Measurements from ENCODE around the gene LGSN. TPM values are rescaled to one million over a fixed set of nuclear protein-coding genes. Genes with fewer than 3 reads are reported as not detected.
A peak's percentile ranks its signal among the peaks of the same experiment; 100 is the strongest.
"Not testable (repeated sequence)": the region's sequence is repeated elsewhere in the genome, so short reads cannot be mapped to it uniquely, and the experiment has no call there.

The LGSN gene
- total RNA-seq, 1 donor from 2014 or later: not detected

DNA sequence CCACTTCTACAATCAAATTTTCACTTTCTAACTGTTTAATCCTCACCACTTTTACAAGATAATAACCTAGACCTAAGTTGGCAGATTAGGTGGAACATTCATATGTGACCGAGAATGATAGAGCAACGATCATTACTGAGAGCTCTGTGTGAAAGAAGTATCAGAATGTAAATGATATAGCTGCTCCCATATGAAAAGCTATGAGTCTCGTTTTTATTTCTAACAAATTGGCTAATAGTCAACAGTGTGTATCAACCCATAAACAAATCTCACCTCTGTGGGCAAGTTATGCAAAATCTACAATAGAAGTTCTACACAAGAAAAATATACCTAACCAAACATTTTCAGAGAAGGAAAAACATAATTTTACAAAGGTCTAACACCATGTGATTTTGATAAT is 3.7 kb downstream of the LGSN start:
- intact Hi-C loops (cut with micrococcal nuclease): no loop called here
- no peak for DNase-seq

DNA sequence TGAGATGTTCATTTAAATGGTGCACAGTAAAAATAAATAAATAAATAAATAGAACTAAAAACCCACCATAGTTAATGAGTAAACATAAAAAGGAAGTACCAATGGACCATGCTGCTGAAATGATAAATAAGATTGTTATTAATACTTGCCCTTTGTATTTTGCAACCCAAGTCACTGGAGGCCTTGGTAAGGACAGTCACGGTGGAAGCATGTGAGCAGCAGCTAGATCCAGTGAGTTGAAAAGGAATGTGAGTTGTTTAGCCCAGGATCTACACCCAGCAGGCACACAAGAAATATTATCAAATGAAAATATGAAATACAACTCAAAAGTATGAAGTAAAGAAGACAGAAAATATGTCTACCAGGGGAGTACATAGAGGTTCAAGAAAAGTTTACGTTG is 6.7 kb downstream of the LGSN start:
- intact Hi-C loops (cut with micrococcal nuclease): no loop called here
- no peak for DNase-seq
- no peak for ATAC-seq

More for the DNA sequence above, 3.7 kb downstream of the LGSN start:
- ATAC-seq: no peak

DNA sequence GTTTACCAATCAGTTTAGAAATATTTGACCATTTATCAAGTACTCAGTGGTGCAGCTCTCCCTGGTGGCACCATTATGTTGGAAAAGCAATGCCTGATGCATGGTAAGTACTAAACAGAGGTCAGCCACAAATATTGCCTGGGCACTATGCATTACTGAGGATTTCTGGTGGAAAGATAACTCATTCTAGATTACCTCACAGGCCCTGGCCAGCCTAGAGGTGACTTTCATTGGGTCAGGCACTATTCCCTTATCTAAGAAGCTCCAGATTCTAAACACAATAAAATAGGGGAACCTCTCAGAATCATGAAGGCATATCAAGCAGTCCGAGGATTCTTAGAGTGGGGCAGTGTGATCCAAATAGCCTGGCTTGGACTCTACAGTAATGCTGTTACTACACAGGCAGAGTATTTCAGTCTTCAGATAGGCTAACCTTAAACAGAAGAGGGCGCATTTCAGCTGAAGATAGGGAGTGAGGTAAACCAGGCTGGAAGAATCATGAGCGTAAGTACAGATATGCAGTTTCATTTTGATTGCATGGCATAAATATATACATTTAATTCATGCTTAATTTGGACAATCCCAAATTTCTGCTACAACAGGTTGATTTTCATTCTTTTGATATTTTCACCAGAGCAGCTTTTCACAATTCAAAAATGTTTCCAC is 12.1 kb downstream of the LGSN start:
- ATAC-seq (peak; percentile 55), DNase-seq (no peak)
- intact Hi-C loops (cut with micrococcal nuclease): no loop called here

DNA sequence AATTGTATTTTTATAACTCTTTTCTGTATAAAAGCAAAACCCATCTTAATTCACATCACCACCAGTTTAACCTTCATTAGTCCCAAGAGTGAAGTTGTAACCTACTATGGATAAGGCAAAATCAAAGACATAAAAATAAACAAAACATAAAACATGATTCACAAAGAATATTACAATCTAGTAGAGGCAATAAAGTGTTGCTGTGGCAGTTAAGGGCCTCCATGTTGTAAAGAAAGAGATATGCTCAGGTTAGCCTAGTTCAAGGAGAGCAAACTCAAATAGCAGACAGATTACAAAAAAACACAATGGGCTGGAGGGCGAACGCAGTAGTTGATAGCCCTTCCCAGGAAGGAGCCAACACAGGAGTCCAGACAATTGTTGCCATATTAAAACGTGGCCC is 13.4 kb downstream of the LGSN start:
- DNase-seq (no peak), ATAC-seq (no peak)
- intact Hi-C loops (cut with micrococcal nuclease): no loop called here

DNA sequence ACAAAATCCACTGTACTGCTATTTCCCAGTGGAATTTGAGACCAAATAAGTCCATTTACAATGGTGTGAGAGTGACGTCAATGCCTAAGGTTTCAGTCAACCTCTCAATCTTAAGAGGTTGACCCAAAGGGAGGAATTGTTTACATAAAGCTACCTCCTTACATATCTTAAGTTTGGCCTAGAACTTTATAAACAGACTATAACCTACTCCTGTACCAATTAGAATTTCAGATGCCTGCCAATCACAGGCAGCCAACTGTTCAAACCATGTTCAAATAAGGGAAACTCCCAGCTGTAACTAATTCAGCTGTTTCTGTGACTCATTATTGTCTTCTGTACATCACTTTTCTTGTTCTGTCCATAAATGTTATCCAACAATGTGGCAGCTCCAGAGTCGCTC is 14.5 kb downstream of the LGSN start:
- intact Hi-C loops (cut with micrococcal nuclease): no loop called here
- ATAC-seq: no peak
- DNase-seq: no peak

DNA sequence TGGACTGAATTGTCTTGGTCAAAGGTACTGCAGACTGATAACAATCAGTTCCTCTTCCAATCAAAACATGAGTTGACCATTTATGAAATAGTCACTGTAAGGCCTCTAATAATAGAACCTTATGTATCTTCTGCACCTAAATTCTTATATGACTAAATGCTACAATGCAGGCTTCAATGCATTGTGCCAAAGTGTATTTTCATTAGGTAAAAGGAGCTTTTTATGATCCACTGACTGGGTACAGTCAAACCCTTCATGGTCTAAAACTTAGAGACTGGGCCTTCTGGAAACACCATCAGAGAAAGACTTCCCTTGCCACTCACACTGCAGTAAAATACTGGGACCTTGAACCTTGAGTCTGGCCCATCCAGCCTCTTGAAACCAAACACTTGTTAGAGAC is 16.3 kb downstream of the LGSN start:
- DNase-seq (no peak), ATAC-seq (no peak)
- intact Hi-C loops (cut with micrococcal nuclease): no loop called here

DNA sequence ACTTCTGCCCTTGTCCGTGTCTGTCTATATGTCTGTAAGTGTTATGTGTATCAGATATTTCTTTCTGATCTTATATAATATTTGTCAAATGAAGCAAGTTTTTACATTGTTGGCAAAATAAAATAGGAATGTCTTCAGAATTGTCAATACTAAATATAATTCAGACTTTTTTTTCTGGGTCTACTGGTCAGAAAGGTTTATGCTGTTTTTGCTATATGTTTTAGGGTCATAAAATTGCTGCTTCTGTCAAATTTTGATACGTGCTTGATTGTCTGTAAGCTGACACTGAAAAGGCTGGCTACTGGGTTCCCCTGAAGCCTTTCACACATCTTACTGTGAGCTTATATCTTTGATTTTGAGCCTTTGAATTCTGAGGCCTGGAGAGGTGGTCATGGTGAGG is 20.1 kb downstream of the LGSN start:
- intact Hi-C loops (cut with micrococcal nuclease): no loop called here
- no peak for DNase-seq

DNA sequence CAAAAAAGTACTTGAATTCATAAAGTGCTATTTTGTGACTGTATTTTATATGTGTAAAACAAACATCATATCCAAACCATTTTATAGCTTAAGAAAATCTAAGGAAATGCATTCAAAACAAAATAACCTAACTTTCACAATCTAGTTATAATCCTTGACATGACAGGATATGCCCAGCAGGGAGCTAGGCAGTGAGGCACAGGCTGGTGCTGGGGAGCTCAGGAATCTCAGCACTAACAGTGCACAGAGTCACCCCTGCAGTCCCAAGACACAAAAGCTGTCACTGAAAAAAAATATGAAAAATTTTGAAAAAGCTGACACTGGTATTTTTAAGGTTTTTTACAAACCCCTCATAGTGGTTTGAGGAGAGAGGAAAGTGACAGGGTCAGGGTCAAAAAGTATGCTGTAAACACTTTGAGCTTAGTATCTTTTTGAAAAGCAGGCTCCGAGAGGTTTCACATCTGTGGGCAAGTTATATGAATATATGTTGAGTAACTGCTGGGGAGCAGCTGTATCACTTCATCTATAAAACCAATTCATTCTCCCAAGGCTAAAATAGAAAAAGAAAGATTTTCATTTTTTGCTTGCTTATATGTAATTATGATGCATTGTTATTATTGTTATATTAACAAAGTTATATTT is 24.1 kb downstream of the LGSN start:
- DNase-seq (no peak), ATAC-seq (no peak)
- intact Hi-C loops (cut with micrococcal nuclease): no loop called here

More for the DNA sequence above, 20.1 kb downstream of the LGSN start:
- no peak for ATAC-seq

DNA sequence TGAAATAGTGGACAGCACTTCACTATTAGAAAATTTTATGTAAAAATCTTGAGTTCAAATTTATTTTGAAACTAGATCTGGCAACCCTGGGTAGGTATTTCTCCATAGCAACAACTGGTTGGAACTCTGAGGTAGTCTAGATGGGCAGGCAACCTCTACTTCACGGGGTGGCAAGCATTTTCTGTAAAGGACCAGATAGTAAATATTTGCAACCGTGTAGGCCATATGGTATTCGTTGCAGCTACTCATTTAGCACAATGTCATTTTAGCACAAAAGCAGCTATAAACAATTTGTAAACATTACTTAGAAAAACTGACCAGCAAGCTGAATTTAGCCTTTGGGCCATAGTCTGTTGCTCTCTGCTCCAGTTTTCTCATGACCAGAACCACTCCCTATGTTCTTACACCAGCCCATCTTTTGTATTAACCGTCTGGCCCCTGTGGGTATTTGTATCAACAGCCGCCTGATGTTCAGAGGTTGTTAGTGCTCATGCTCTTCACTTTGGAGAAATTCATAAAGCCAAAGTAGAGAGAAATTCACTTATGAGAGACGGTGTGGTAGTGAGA is 29.2 kb downstream of the LGSN start:
- DNase-seq: no peak
- no peak for ATAC-seq
- intact Hi-C loops (cut with micrococcal nuclease): no loop called here

DNA sequence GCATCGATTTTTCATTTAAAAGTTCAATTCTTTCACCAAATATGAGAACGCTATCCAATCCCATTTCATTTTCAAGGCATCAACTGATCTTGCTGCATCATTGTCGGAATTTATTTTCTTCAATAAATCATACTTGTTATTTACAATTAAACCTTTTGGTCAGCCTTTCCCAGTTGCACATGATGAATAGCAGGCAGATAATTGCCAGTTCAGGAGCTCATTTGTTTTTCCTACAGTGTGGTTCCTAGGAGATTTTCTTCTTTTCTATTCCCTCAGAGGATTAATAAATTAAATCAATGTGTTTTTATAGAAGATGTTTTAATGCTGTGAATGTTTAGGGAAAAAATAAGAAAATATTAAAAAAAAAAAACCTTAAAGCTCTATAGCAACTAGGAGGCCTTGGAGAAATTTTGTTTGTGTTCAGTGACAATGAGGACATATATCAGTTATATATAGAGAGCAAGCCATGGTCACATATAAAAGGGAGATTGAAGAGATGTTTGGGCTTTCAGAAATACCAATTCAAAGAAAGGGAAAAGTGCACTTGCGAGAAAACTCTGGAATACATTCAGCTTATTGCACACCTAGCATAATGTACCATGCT is 30.4 kb downstream of the LGSN start:
- intact Hi-C loops (cut with micrococcal nuclease): no loop called here
- ATAC-seq (no peak), DNase-seq (no peak)

DNA sequence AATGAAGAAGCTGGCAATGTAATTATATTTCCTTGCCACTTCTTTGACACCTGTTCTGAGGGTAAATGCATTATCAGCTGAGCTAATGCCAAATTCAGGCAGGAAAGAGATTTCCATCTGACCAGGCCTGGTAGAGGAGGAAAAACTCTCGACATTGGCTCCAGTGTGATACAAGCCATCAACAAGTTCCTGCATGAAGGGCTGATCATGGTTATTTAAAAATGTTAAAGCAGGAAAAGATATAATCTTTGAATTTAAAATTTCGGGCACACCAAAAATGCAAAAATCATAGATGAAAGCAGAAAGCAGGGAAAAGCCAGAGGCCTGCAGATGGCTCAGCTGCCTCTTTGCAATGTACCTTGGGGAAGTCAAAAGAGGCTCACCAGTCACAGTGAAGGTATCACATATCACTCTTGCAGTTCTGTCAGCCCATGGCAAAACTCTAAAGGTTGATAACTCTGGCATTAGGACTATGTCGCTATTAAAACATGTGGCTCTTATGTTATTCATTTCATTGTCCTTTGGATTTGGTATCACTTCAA is 39.1 kb downstream of the LGSN start:
- ATAC-seq (no peak), DNase-seq (no peak)
- intact Hi-C loops (cut with micrococcal nuclease): no loop called here

DNA sequence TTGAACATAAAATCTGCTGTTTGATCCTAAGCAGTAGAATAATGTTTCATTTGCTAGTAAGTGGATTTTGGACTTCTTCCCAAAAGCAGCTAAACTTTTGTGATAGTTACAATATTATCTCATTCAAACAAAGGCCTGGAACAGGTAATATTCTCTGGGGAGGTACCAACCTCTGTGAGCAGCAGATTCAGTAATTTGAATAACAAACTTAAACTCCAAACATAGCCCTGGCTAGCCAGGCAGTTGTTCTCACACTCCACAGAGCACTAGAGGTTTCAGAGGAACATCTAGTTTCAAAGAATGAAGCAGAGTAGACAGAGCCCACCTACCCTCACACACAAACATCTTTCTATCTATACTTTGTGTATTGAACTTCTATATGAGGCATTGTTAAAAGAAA is 40.9 kb downstream of the LGSN start:
- ATAC-seq (no peak), DNase-seq (no peak)
- intact Hi-C loops (cut with micrococcal nuclease): no loop called here

DNA sequence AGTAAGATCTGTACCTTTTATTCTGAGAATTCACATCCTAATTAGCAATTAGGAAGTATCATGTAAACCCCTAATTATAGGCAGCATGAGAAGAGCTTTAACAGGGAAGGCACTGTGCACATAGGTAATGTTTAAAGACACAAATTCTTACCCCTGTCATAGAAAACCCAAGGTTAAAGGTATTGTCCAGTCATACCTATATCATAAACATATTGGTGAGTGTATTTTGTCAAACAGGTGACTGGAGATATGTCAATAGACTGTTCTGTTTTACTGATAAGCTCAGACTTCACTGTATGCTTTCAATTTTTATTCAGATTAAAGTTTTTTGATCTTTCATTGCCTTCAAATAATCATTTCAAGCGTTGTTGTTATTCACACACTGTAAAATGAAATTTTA is 43.8 kb downstream of the LGSN start:
- DNase-seq (no peak), ATAC-seq (no peak)
- intact Hi-C loops (cut with micrococcal nuclease): no loop called here

DNA sequence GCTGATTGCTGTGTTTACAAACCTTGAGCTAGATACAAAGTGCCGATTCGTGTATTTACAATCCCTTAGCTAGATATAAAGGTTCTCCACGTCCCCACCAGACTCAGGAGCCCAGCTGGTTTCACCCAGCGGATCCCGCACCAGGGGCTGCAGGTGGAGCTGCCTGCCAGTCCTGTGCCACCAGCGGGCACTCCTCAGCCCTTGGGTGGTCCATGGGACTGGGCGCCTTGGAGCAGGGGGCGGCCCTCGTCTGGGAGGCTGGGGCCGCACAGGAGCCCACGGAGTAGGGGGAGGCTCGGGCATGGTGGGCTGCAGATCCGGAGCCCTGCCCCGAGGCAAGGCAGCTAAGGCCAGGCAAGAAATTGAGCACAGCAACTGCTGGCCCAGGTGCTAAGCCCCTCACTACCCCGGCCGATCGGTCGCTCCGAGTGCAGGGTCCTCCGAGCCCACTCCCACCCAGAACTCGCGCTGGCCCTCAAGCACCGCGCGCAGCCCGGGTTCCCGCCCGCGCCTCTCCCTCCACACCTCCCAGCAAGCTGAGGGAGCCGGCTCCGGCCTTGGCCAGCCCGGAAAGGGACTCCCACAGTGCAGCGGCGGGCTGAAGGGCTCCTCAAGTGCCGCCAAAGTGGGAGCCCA is 44.9 kb downstream of the LGSN start:
- DNase-seq; intact Hi-C loops (cut with micrococcal nuclease); ATAC-seq: not testable (repeated sequence)

DNA sequence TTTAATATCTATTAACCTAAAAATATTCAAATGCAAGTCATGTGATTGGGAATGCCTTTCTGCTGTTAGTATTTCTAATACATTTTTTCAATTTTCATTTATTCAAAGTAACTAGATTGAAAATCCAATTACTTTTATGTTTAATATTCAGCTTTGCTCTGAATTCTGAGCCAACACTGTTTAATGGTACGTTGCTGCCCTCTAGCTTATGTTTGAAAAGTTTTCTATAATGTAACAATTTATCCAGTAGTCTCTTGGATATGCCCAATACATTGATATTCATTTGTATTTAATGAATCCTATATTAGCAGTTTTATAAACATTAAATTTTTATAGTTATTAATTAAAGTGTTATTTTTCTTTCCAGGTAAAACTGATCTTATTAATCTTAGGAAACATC is 47.4 kb downstream of the LGSN start:
- ATAC-seq (no peak), DNase-seq (no peak)
- intact Hi-C loops (cut with micrococcal nuclease): no loop called here

DNA sequence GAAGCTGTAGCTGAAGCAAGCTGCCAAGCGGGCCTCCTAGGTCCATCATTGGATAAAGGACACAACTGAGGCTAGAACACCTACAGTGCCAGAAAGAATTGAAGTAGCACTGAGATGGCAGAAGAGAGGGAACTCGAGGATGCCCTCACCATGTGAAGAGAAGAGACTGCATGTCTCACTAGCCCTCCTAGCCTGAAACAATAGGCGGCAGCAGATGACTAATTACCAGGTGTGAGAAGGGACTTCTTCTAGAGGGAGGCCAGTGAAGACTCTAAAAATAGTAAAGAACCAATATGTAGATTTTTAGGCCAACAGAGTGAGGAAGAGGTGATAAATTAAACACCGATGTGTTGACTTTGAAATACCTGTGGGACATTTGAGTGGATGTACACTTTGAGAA is 50.3 kb downstream of the LGSN start:
- intact Hi-C loops (cut with micrococcal nuclease): no loop called here
- ATAC-seq: no peak
- DNase-seq: no peak

DNA sequence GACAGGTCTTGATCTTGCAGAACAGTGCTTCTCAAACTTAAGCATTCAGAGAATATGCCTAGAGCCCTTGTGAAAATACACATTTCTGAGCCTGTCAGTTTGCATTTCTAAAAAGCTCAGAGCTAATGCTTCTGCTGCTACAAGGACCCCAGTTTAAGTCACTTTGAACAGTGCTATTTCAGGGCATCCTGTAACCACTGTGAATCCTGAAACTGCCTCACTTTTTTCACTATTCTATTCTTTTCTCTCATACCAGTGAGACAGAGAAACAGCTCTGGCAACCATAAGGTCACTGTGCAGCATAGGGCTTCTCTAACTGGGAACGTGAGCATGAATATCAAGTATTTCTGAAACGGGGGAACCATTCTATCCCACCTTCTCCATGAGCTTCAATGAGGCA is 51.2 kb downstream of the LGSN start:
- intact Hi-C loops (cut with micrococcal nuclease): no loop called here
- ATAC-seq: no peak

DNA sequence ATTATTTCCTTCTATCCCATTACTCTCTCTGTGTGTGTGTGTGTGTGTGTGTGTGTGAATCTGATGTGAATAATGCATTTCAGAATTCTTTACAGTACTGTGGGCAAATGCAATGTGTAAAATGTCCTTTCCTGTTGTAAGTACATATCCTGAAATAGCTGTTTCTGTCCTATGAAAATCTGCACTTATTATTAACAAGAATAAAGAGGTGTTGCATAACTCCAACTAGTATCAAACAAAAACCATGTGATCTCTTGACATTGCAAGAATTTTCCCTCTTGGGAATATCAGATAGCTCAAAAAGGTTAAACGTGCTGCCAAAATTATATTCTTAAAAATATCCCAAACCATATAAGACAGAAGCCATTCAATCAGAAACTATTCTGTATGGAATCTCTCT is 52.0 kb downstream of the LGSN start:
- no peak for DNase-seq
- intact Hi-C loops (cut with micrococcal nuclease): no loop called here
- no peak for ATAC-seq

More for the DNA sequence above, 51.2 kb downstream of the LGSN start:
- DNase-seq: no peak

DNA sequence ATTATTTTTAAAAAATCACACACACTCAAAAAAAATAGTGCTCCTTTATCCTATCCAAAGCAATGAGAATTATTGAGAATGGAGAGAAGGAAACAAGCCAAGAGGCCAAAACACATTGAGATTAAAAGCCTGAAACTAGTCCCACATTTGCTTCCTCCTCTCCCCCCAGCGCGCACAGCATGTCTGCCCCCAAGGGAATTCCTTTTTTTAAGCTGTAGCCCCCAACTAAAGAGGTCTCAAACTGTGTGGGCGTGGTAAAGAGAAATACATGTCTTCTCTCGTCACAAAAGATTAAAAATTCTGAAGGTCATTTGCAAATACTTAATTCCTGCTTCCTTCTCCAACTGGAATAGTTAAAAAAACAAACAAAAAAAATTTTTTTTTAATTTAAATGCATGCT is 52.7 kb downstream of the LGSN start:
- DNase-seq: no peak
- intact Hi-C loops (cut with micrococcal nuclease): no loop called here

DNA sequence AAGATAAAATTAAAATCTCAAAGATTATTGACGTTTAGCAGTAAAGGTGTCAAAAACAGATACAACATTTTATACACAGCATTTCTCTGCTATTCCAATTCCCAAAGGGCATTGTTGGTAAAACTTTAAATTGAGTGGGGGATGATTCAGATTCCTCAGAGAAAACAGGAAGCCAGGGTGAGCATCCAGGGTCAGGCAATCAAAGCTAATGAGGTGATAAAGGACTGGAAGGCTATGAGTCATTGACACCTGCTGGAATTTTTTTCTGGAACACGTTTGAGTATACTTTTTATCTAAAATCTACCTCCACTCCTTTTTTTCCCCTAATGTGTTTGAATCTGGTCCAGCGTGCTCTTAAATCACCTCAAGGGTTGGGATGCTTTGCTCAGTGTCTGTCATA is 56.3 kb downstream of the LGSN start:
- ATAC-seq (no peak), DNase-seq (no peak)
- intact Hi-C loops (cut with micrococcal nuclease): no loop called here

More for the DNA sequence above, 52.7 kb downstream of the LGSN start:
- no peak for ATAC-seq

Measured in left ventricle myocardium superior (tissue), 1 donor.